PC-9 (cell line): ENCODE data around the gene ANXA9.

Experiments used
- EZH2 ChIP-seq: fragments of 200-600 bp; sonication (generic); IDR thresholded peaks from 2 replicates; pipeline ENCODE4 v1.8.0; 2017; ENCODE audit warnings: antibody characterized with exemption, low read depth
- TF ChIP-seq, protein P1 (sequence below): fragments of 200-600 bp; sonication (generic); conservative IDR thresholded peaks from 2 replicates; pipeline ENCODE4 v1.6.1; 2017; ENCODE audit warnings: mixed run types, antibody characterized with exemption, mild to moderate bottlenecking, moderate library complexity

DNA sequence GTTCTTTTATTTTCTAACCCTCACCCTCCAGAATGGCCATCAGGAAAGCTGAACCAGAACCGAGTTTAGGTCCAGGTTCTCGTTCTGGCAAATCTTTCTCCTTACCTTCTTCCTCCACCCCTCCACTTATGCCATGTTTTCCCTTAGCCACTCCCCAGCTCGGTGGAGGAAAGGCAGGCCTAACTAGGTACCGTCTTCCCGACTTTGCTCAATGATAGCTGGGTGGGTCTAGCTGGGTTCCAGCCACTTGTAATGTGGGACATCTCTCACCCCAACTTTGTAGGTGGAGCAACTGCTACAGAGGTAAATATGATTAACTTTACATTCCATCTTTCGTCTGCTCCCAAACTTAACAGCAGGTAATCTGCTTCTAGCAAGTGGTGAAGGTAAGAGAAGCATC is 54.9 kb downstream of the ANXA9 start:
- TF ChIP-seq, protein P1, sequence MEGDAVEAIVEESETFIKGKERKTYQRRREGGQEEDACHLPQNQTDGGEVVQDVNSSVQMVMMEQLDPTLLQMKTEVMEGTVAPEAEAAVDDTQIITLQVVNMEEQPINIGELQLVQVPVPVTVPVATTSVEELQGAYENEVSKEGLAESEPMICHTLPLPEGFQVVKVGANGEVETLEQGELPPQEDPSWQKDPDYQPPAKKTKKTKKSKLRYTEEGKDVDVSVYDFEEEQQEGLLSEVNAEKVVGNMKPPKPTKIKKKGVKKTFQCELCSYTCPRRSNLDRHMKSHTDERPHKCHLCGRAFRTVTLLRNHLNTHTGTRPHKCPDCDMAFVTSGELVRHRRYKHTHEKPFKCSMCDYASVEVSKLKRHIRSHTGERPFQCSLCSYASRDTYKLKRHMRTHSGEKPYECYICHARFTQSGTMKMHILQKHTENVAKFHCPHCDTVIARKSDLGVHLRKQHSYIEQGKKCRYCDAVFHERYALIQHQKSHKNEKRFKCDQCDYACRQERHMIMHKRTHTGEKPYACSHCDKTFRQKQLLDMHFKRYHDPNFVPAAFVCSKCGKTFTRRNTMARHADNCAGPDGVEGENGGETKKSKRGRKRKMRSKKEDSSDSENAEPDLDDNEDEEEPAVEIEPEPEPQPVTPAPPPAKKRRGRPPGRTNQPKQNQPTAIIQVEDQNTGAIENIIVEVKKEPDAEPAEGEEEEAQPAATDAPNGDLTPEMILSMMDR: no peak
- TF ChIP-seq EZH2: no peak
